Astrocyte (in vitro differentiated cells and primary cell): Measurements from ENCODE around the gene TRAPPC12. TPM values are rescaled to one million over a fixed set of nuclear protein-coding genes. Genes with fewer than 3 reads are reported as not detected.

Source experiments
- DNase-seq: peaks from one replicate; pipeline ENCODE4 v3.0.0-alpha.2; 2010; ENCODE audit warnings: low read depth
- FAIRE-seq: peaks from 2 replicates; lab custom pipeline; 2011; peaks lifted over from hg19 to GRCh38; lab: Jason Lieb, UNC
- H2AFZ ChIP-seq: 2 replicates; pipeline ENCODE4 v1.6.0; 2012; ENCODE audit warnings: low read depth, low read length, inconsistent platforms
- H3K27ac ChIP-seq: 2 replicates; pipeline ENCODE4 v1.5.1; 2011; ENCODE audit warnings: low read depth, low read length, inconsistent platforms
- H3K27me3 ChIP-seq: 2 replicates; pipeline ENCODE4 v1.6.0; 2011; ENCODE audit warnings: low read length, inconsistent platforms; ENCODE audit not compliant: insufficient read depth
- H3K36me3 ChIP-seq: 2 replicates; pipeline ENCODE4 v1.5.1; 2011; ENCODE audit warnings: low read length, inconsistent platforms; ENCODE audit not compliant: insufficient read depth
- H3K4me1 ChIP-seq: 2 replicates; pipeline ENCODE4 v1.5.1; 2011; ENCODE audit warnings: low read length, inconsistent platforms; ENCODE audit not compliant: insufficient read depth
- H3K4me2 ChIP-seq: 2 replicates; pipeline ENCODE4 v1.6.0; 2012; ENCODE audit warnings: low read length, inconsistent platforms
- H3K4me3 ChIP-seq: 2 replicates; pipeline ENCODE4 v1.5.1; 2011; ENCODE audit warnings: low read depth, mild to moderate bottlenecking, low read length, inconsistent platforms; ENCODE audit not compliant: insufficient read depth
- H3K79me2 ChIP-seq: 2 replicates; pipeline ENCODE4 v1.6.0; 2012; ENCODE audit warnings: mild to moderate bottlenecking, low read length, inconsistent platforms; ENCODE audit not compliant: insufficient read depth
- H3K9ac ChIP-seq: 2 replicates; pipeline ENCODE4 v1.6.0; 2012; ENCODE audit warnings: mild to moderate bottlenecking, low read length, inconsistent platforms
- H3K9me3 ChIP-seq: 2 replicates; pipeline ENCODE4 v1.5.1; 2012; ENCODE audit warnings: low read depth, mild to moderate bottlenecking, low read length, inconsistent platforms; ENCODE audit not compliant: insufficient read depth
- H4K20me1 ChIP-seq: 2 replicates; pipeline ENCODE4 v1.6.0; 2012; ENCODE audit warnings: low read length, inconsistent platforms; ENCODE audit not compliant: insufficient read depth
- H3K27ac Mint-ChIP-seq: one replicate; pipeline ENCODE4 v1.8.0; 2021; ENCODE audit warnings: mild to moderate bottlenecking, mixed read lengths; ENCODE audit not compliant: unreplicated experiment
- H3K27me3 Mint-ChIP-seq: one replicate; pipeline ENCODE4 v1.8.0; 2021; ENCODE audit warnings: low read depth, mixed read lengths; ENCODE audit not compliant: unreplicated experiment
- H3K36me3 Mint-ChIP-seq: one replicate; pipeline ENCODE4 v1.8.0; 2021; ENCODE audit warnings: low read depth, mixed read lengths; ENCODE audit not compliant: unreplicated experiment
- H3K4me1 Mint-ChIP-seq: one replicate; pipeline ENCODE4 v1.8.0; 2021; ENCODE audit warnings: low read depth, mixed read lengths; ENCODE audit not compliant: unreplicated experiment
- H3K4me3 Mint-ChIP-seq: one replicate; pipeline ENCODE4 v1.8.0; 2021; ENCODE audit warnings: mild to moderate bottlenecking, moderate library complexity, mixed read lengths; ENCODE audit not compliant: unreplicated experiment
- H3K9me3 Mint-ChIP-seq: one replicate; pipeline ENCODE4 v1.8.0; 2021; ENCODE audit warnings: mild to moderate bottlenecking, mixed read lengths; ENCODE audit not compliant: unreplicated experiment
- CTCF ChIP-seq: IDR thresholded peaks from 2 replicates; pipeline ENCODE4 v1.5.1; 2011; ENCODE audit warnings: low read depth, mild to moderate bottlenecking, inconsistent platforms, low read length, moderate library complexity; ENCODE audit not compliant: insufficient read depth
- EZH2 ChIP-seq: IDR thresholded peaks from 2 replicates; pipeline ENCODE4 v1.6.1; 2012; ENCODE audit warnings: mild to moderate bottlenecking, low read length, inconsistent platforms; ENCODE audit not compliant: insufficient read depth
- total RNA-seq: library from RNA; stranded (reverse); gene quantifications from 2 replicates; pipeline ENCODE4 v1.2.1, GENCODE V29; 2021

TRAPPC12 gene
- total RNA-seq, 1 donor from 2014 or later, result 62.1 TPM

GRCh38 chr2:3456125-3456524 is 76.6 kb downstream of the TRAPPC12 start:
- Mint-ChIP-seq H3K4me1 (peaks cover 13% of the 10 kb centered on the region), H3K27me3 (no peaks in the 10 kb centered on the region), H3K27ac (no peak overlapping the region), H3K4me3 (no peak overlapping the region), H3K36me3 (peaks cover 17% of the 10 kb centered on the region), H3K9me3 (no peaks in the 10 kb centered on the region)
- TF ChIP-seq CTCF (no peak), EZH2 (no peak)
- Histone ChIP-seq H3K9ac (no peak overlapping the region), H3K4me1 (no peaks in the 10 kb centered on the region), H3K9me3 (no peaks in the 10 kb centered on the region), H2AFZ (no peak overlapping the region), H3K4me2 (no peak overlapping the region), H3K27me3 (no peaks in the 10 kb centered on the region), H4K20me1 (peaks cover 16% of the 10 kb centered on the region), H3K27ac (no peak overlapping the region), H3K36me3 (peaks cover 2% of the 10 kb centered on the region), H3K79me2 (no peaks in the 10 kb centered on the region), H3K4me3 (no peak overlapping the region)
- FAIRE-seq (no peak), DNase-seq (no peak)

GRCh38 chr2:3457524-3458395 is 78.3 kb downstream of the TRAPPC12 start:
- no peak for FAIRE-seq

More at GRCh38 chr2:3457524-3458395, 78.3 kb downstream of the TRAPPC12 start:
- no peaks in the 10 kb centered on the region for H3K79me2 ChIP-seq
- DNase-seq, result no peak
- TF ChIP-seq CTCF, result no peak
- TF ChIP-seq EZH2, result no peak
- H3K27me3 Mint-ChIP-seq, result no peaks in the 10 kb centered on the region
- no peak overlapping the region for H3K9ac ChIP-seq
- H3K4me3 Mint-ChIP-seq, result no peak overlapping the region
- peaks cover 13% of the 10 kb centered on the region for H3K36me3 Mint-ChIP-seq
- peaks cover 2% of the 10 kb centered on the region for H3K36me3 ChIP-seq
- no peak overlapping the region for H3K27ac Mint-ChIP-seq
- peaks cover 4% of the 10 kb centered on the region for H4K20me1 ChIP-seq
- no peaks in the 10 kb centered on the region for H3K9me3 Mint-ChIP-seq
- H3K4me3 ChIP-seq, result no peak overlapping the region
- H2AFZ ChIP-seq, result no peak overlapping the region
- no peak overlapping the region for H3K4me2 ChIP-seq
- no peaks in the 10 kb centered on the region for H3K4me1 ChIP-seq
- no peak overlapping the region for H3K27ac ChIP-seq
- H3K4me1 Mint-ChIP-seq, result peaks cover 1% of the 10 kb centered on the region
- no peaks in the 10 kb centered on the region for H3K9me3 ChIP-seq
- no peaks in the 10 kb centered on the region for H3K27me3 ChIP-seq
